Cardiac fibroblast (primary cell): ENCODE measurements around the gene S100A10.

Source experiments
- DNase-seq, 2 donors: peaks; one replicate each; pipeline versions ENCODE4 v3.0.0 to v3.0.0-alpha.2; 2010; ENCODE audit warnings: low read depth in 2 of 2
- H3K4me3 ChIP-seq, 2 donors: replicated peaks in 1 of 2; 1 replicate in 1 of 2; 2 replicates in 1 of 2; pipeline ENCODE4 v1.5.1; 2011; ENCODE audit warnings: low read depth in 2 of 2, low read length in 2 of 2, mild to moderate bottlenecking in 2 of 2, moderate library complexity in 1 of 2
- TF ChIP-seq, protein P1 (sequence below): IDR thresholded peaks from one replicate; pipeline ENCODE4 v1.5.1; 2011; ENCODE audit warnings: low read depth, mild to moderate bottlenecking, low read length, inconsistent platforms

S100A10 gene

GRCh38 chr1:151940541-151940940, 53.1 kb downstream of the S100A10 start:
- TF ChIP-seq, protein P1, sequence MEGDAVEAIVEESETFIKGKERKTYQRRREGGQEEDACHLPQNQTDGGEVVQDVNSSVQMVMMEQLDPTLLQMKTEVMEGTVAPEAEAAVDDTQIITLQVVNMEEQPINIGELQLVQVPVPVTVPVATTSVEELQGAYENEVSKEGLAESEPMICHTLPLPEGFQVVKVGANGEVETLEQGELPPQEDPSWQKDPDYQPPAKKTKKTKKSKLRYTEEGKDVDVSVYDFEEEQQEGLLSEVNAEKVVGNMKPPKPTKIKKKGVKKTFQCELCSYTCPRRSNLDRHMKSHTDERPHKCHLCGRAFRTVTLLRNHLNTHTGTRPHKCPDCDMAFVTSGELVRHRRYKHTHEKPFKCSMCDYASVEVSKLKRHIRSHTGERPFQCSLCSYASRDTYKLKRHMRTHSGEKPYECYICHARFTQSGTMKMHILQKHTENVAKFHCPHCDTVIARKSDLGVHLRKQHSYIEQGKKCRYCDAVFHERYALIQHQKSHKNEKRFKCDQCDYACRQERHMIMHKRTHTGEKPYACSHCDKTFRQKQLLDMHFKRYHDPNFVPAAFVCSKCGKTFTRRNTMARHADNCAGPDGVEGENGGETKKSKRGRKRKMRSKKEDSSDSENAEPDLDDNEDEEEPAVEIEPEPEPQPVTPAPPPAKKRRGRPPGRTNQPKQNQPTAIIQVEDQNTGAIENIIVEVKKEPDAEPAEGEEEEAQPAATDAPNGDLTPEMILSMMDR = no peak
- DNase-seq = no peak
- H3K4me3 ChIP-seq = no peak overlapping the region

GRCh38 chr1:151939779-151940178, 53.9 kb downstream of the S100A10 start:
- DNase-seq = no peak
- TF ChIP-seq, protein P1 = no peak
- H3K4me3 ChIP-seq = no peak overlapping the region

DNA sequence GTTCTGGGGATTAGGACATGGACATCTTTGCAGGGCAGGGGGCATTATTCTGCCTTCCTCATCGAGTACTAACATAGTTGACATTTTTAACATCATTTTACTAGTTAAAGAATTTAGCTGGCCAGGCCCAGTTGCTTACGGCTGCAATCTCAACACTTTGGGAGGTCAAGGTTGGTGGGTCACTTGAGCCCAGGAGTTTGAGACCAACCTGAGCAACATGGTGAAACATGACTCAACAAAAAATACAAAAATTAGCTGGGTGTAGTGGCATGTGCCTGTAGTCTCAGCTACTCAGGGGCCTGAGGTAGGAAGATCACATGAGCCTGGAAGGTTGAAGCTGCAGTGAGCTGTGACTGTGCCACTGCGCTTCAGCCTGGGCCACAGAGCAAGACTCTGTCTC, 54.5 kb downstream of the S100A10 start:
- no peak for DNase-seq
- TF ChIP-seq, protein P1 = no peak

GRCh38 chr1:151936653-151937052, 57.0 kb downstream of the S100A10 start:
- H3K4me3 ChIP-seq = no peak overlapping the region
- TF ChIP-seq, protein P1 = no peak
- no peak for DNase-seq

More for the DNA sequence above, 54.5 kb downstream of the S100A10 start:
- no peak overlapping the region for H3K4me3 ChIP-seq

DNA sequence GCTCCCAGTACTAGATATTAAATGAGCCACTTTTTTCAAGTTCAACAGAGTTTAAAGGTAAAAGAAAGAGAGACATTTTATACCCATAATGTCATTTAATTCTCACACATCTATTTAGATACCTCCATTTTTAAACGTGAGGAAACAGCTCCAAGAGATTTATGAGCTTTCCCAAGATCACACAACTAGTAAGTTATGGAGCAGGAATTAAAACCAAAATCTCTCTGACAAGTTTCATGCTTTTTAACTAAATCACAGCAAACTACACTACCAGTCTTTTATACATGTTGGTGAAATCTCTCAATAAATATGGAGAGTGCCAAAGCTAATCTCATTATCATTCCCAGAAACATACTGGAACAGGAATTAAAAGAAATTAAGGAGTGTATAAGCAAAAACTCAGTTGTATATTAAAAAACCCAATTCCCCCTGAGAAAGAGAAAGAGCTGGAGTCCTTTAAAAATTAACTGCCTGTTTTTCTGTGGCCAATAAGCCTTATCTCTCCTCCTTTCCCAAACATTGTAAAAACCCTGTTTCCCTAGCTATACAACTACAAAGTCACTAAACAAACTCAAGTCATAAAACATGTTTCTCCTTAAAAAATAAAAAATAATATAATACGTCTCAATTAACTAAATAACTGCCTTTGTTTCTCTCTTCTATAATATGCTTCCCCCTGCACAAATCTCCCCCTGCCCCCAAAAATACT, 57.6 kb downstream of the S100A10 start:
- TF ChIP-seq, protein P1 = no peak
- DNase-seq = no peak
- H3K4me3 ChIP-seq = no peak overlapping the region

DNA sequence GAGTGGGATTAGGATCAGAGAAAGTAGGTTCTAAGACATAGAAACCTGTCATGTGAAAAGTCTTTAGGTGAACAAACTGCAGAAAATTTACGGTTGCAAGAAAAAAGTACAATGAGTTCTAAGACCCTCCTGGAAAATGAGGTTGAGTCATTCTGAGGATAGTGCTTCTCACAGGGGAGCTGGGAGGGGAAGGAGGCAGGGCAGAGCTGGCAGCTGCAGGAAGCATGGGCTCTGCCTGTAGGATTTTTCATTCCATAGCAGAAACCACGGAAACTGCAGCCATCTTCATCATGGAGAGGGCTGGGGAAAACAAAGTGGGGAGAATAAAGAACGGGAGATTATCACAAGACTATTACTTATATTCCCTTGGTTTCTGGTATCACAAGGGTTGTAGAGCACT, 58.5 kb downstream of the S100A10 start:
- H3K4me3 ChIP-seq = no peak overlapping the region
- DNase-seq = peak in 1 of 2 donors; percentile 46
- TF ChIP-seq, protein P1 = no peak

- no peak overlapping the region for H3K4me3 ChIP-seq
- TF ChIP-seq, protein P1 = peak; percentile 84
- peak; percentile 76 for DNase-seq
These were observed 59.6 kb downstream of the S100A10 start for GRCh38 chr1:151934048-151934493.
